Keratinocyte (primary cell): ENCODE results near the gene TMEM9. TPM values are rescaled to one million over a fixed set of nuclear protein-coding genes. Genes with fewer than 3 reads are reported as not detected.

Source experiments
- DNase-seq: peaks from one replicate; pipeline ENCODE4 v3.0.0-alpha.2; 2011; ENCODE audit warnings: low read depth, missing footprints, low spot score
- FAIRE-seq: peaks from 2 replicates; lab custom pipeline; 2011; peaks lifted over from hg19 to GRCh38; lab: Jason Lieb, UNC
- H2AFZ ChIP-seq: 2 replicates; pipeline ENCODE4 v1.6.0; 2012; ENCODE audit warnings: low read length, control low read depth, inconsistent platforms; ENCODE audit not compliant: control insufficient read depth
- H3K27ac ChIP-seq: 2 replicates; pipeline ENCODE4 v1.5.1; 2011; ENCODE audit warnings: low read length; ENCODE audit not compliant: control insufficient read depth, insufficient read depth
- H3K27me3 ChIP-seq: 3 replicates; pipeline ENCODE4 v1.6.0; 2011; ENCODE audit warnings: low read length; ENCODE audit not compliant: control insufficient read depth, insufficient read depth; ENCODE audit errors: extremely low read depth
- H3K36me3 ChIP-seq, 2 experiments: 2 replicates in 1 of 2; 3 replicates in 1 of 2; pipeline ENCODE4 v1.5.1; 2011; ENCODE audit warnings: low read length in 2 of 2, mild to moderate bottlenecking in 1 of 2; ENCODE audit not compliant: control insufficient read depth in 2 of 2, insufficient read depth in 2 of 2; ENCODE audit errors: extremely low read depth in 1 of 2
- H3K4me1 ChIP-seq: 3 replicates; pipeline ENCODE4 v1.5.1; 2011; ENCODE audit warnings: low read length; ENCODE audit not compliant: control insufficient read depth, insufficient read depth; ENCODE audit errors: extremely low read depth
- H3K4me2 ChIP-seq: 3 replicates; pipeline ENCODE4 v1.6.0; 2011; ENCODE audit warnings: low read depth, low read length; ENCODE audit not compliant: control insufficient read depth, insufficient read depth; ENCODE audit errors: extremely low read depth
- H3K4me3 ChIP-seq, 3 experiments: fragments of 200-600 bp in 1 of 3; sonication (generic) in 1 of 3; 2 replicates in 2 of 3; 3 replicates in 1 of 3; pipeline ENCODE4 v1.5.1; 2011 to 2016; ENCODE audit warnings: low read length in 3 of 3, mild to moderate bottlenecking in 3 of 3, control low read depth in 2 of 3, inconsistent platforms in 1 of 3, low read depth in 1 of 3, mixed read lengths in 1 of 3, mixed run types in 1 of 3, moderate library complexity in 1 of 3; ENCODE audit not compliant: control insufficient read depth in 2 of 3, insufficient read depth in 2 of 3; ENCODE audit errors: extremely low read depth in 1 of 3
- H3K79me2 ChIP-seq: 2 replicates; pipeline ENCODE4 v1.6.0; 2012; ENCODE audit warnings: low read length; ENCODE audit not compliant: control insufficient read depth, insufficient read depth
- H3K9ac ChIP-seq: 3 replicates; pipeline ENCODE4 v1.6.0; 2011; ENCODE audit warnings: low read length; ENCODE audit not compliant: control insufficient read depth, insufficient read depth; ENCODE audit errors: extremely low read depth
- H3K9me1 ChIP-seq: 3 replicates; pipeline ENCODE4 v1.6.0; 2011; ENCODE audit warnings: low read length; ENCODE audit not compliant: control insufficient read depth, insufficient read depth; ENCODE audit errors: extremely low read depth
- H3K9me3 ChIP-seq: 2 replicates; pipeline ENCODE4 v1.5.1; 2012; ENCODE audit warnings: low read depth, low read length; ENCODE audit not compliant: control insufficient read depth
- H4K20me1 ChIP-seq: 3 replicates; pipeline ENCODE4 v1.6.0; 2011; ENCODE audit warnings: low read length; ENCODE audit not compliant: control insufficient read depth, insufficient read depth; ENCODE audit errors: extremely low read depth
- EZH2 ChIP-seq: IDR thresholded peaks from one replicate; pipeline ENCODE4 v1.6.1; 2012; ENCODE audit warnings: inconsistent platforms, mild to moderate bottlenecking, low read length, moderate library complexity
- dilution Hi-C: fragments of 300-500 bp; cut with MboI; formaldehyde crosslinking; loops from one replicate; pipeline ENCODE4 v1.7.0; 2020; ENCODE audit warnings: low sequenced_read_pairs; ENCODE audit not compliant: extremely low pct_ligation_motif_present
- polyA plus RNA-seq, 5 experiments: library from polyadenylated mRNA; depleted of rRNA in 3 of 5; stranded (reverse) in 3 of 5; stranded (forward) in 1 of 5; unstranded in 1 of 5; fragments of >200 nt; gene quantifications; 1 replicate in 1 of 5; 2 replicates in 3 of 5; 3 replicates in 1 of 5; pipeline versions ENCODE4 v1.2.1 to v1.2.3, GENCODE V29; 2011 to 2012; ENCODE audit warnings: missing spikeins in 2 of 5, low read depth in 1 of 5, low replicate concordance in 1 of 5
- TF ChIP-seq, protein P1 (sequence below), 3 experiments: IDR thresholded peaks in 1 of 3; conservative IDR thresholded peaks in 1 of 3; optimal IDR thresholded peaks in 1 of 3; 2 replicates in 2 of 3; 3 replicates in 1 of 3; pipeline versions ENCODE3 to v1.5.1; 2011; ENCODE audit warnings: low read length in 3 of 3, mild to moderate bottlenecking in 3 of 3, moderate library complexity in 2 of 3, control low read depth in 1 of 3, inconsistent platforms in 1 of 3; ENCODE audit not compliant: insufficient read depth in 2 of 3; ENCODE audit errors: extremely low read depth in 1 of 3

The TMEM9 gene
- polyA plus RNA-seq, 1 donor (not counting 4 experiments of a cell fraction or from before 2014, with no cell fraction given): 56.0 TPM

DNA sequence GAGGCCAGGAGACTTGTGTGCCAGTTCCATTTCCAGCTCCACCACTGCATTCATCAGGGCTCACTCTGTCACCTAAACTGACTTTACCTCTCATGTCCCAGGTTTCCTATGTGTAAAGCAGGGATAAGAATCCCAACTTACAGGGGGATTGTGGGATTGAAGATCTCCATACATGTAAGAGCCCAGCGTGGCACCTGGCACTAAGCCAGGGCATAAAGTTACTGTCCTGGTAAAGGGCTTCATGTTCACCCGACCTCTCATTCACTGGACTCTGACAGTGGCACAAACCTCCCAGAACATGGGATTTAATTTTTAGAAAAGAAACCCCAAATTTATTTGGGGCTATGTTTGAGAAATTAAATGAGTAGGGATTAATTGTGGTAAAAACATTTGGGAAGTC is 27.5 kb upstream of the TMEM9 start:
- FAIRE-seq (no peak), DNase-seq (no peak)
- H3K4me1 ChIP-seq: peaks cover 6% of the 10 kb centered on the region
- H3K27me3 ChIP-seq: peaks cover 33% of the 10 kb centered on the region
- no peaks in the 10 kb centered on the region for H4K20me1 ChIP-seq
- H3K36me3 ChIP-seq: no peaks in the 10 kb centered on the region
- no peaks in the 10 kb centered on the region for H3K9me1 ChIP-seq
- H3K4me3 ChIP-seq: no peak overlapping the region
- no peak overlapping the region for H3K4me2 ChIP-seq
- H3K9me3 ChIP-seq: no peaks in the 10 kb centered on the region
- TF ChIP-seq, protein P1, sequence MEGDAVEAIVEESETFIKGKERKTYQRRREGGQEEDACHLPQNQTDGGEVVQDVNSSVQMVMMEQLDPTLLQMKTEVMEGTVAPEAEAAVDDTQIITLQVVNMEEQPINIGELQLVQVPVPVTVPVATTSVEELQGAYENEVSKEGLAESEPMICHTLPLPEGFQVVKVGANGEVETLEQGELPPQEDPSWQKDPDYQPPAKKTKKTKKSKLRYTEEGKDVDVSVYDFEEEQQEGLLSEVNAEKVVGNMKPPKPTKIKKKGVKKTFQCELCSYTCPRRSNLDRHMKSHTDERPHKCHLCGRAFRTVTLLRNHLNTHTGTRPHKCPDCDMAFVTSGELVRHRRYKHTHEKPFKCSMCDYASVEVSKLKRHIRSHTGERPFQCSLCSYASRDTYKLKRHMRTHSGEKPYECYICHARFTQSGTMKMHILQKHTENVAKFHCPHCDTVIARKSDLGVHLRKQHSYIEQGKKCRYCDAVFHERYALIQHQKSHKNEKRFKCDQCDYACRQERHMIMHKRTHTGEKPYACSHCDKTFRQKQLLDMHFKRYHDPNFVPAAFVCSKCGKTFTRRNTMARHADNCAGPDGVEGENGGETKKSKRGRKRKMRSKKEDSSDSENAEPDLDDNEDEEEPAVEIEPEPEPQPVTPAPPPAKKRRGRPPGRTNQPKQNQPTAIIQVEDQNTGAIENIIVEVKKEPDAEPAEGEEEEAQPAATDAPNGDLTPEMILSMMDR (optimal IDR thresholded peaks at IDR 0.05 in 1 of 3, IDR thresholded peaks at IDR 0.05 in 1 of 3, conservative IDR thresholded peaks at IDR 0.05 in 1 of 3; ENCODE audit: extremely low read depth in 1 of 3, insufficient read depth in 2 of 3, low read length in 3 of 3): no peak
- TF ChIP-seq EZH2: no peak
- H3K79me2 ChIP-seq: no peaks in the 10 kb centered on the region
- dilution Hi-C loops: no loop called here
- H2AFZ ChIP-seq: no peak overlapping the region
- no peak overlapping the region for H3K27ac ChIP-seq
- H3K9ac ChIP-seq: no peak overlapping the region

DNA sequence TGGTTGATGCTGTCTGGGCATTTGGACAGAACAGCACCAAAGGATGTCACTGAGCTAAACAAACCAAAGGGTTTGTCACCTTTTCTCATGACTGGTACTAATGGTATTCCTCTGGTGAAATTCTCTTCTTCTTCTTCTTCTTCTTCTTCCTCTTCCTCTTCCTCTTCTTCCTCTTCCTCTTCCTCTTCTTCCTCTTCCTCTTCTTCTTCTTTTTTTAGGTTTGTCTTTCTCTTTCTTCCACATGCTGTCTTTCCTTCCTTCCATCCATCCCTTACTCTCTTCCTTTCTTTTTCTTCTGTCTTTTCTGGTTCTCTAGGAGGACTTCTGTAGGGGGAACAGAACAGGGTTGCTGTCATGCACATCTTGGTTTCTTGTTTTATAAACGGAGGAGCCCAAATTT is 27.0 kb upstream of the TMEM9 start:
- no peaks in the 10 kb centered on the region for H3K9me3 ChIP-seq
- H3K4me2 ChIP-seq: no peak overlapping the region
- no peak overlapping the region for H3K4me3 ChIP-seq
- no peaks in the 10 kb centered on the region for H4K20me1 ChIP-seq
- no peak for FAIRE-seq
- no peak for TF ChIP-seq EZH2
- TF ChIP-seq, protein P1 (optimal IDR thresholded peaks at IDR 0.05 in 1 of 3, IDR thresholded peaks at IDR 0.05 in 1 of 3, conservative IDR thresholded peaks at IDR 0.05 in 1 of 3; ENCODE audit: extremely low read depth in 1 of 3, insufficient read depth in 2 of 3, low read length in 3 of 3): no peak
- dilution Hi-C loops: no loop called here
- no peaks in the 10 kb centered on the region for H3K36me3 ChIP-seq
- no peaks in the 10 kb centered on the region for H3K79me2 ChIP-seq
- no peak for DNase-seq
- H3K4me1 ChIP-seq: peaks cover 6% of the 10 kb centered on the region
- H3K9ac ChIP-seq: no peak overlapping the region
- peaks cover 33% of the 10 kb centered on the region for H3K27me3 ChIP-seq
- no peaks in the 10 kb centered on the region for H3K9me1 ChIP-seq
- no peak overlapping the region for H3K27ac ChIP-seq
- H2AFZ ChIP-seq: no peak overlapping the region
